NCI-H1436 treated with DMSO at 0.1 percent for 48 hours (cell line): ENCODE results near the gene PDLIM5.

ENCODE experiments used
- DNase-seq: peaks from one replicate; lab custom pipeline; 2025; lab: John Stamatoyannopoulos, UW

PDLIM5 gene

DNA sequence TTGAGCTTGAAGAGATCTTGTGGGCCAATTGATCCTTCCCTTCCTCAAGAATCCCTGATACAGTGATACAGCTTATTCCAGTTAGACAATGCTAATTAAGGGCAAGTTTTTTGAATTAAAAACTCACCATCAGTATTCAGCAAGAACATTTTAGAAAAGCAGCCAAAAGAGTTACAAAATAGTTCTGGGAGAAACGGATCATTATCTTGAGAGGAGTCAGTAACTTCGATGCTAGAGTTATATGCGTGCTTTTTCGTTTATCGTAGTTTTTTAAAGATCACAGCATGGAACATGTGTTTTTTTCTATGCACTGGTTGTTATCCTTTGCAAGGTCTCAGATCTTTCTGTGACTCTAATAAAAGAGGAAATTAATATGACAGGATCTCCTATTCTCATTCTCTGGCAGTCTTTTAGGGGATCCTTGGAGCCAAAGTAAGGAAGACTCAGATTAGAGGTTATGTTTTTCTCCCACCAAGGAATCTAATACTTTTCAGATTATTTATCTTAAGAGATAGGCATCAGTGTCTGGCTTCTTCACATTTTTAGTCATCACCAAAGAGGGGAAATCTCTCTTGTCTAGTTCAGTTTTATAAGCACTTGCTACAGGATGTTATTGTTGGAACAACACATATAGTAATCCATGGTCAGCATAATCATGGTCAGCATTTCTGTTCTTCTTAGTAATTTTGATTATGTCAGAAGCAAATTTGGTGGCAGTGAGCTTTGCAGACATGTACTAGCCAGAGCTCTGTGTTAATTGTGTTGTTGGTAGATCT, 109.7 kb downstream of the PDLIM5 start:
- DNase-seq = no peak

DNA sequence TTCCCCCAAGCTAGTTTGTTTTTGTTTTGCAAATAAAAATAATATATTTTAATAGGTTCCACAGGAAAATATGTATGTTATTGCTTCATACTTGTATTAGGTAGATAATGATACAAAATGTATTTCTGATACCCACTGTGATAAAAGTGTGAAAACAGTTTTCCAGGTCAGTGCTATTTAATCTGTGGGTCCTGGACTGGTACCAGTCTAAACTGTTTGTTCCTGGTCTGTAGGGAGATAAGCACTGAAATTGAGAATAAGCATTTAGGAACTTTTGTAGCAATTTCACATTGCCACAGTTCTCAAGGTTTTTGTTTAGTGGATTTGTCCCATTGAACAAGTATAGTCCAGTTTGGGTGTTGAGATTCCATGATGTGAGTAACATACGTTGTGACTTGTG, 110.5 kb downstream of the PDLIM5 start:
- DNase-seq = no peak

DNA sequence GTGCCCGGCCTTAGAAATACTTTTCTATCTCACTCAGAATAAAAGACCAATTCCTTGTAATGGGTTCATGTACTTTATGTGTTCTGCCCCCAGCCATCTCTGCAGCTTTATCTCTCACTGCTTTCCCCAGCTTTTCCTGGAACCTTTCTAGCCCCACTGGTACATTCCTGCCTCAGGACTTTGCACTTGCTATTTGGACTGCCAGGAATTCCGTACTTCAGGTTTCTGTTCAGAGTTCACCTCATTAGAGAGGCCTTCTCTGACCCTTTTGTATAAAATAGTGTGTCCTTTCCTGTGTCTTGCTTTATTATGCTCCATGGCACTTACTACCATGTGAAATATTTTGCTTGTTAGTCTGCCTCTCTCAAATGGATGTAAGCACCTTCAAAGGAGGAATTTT, 112.5 kb downstream of the PDLIM5 start:
- no peak for DNase-seq

DNA sequence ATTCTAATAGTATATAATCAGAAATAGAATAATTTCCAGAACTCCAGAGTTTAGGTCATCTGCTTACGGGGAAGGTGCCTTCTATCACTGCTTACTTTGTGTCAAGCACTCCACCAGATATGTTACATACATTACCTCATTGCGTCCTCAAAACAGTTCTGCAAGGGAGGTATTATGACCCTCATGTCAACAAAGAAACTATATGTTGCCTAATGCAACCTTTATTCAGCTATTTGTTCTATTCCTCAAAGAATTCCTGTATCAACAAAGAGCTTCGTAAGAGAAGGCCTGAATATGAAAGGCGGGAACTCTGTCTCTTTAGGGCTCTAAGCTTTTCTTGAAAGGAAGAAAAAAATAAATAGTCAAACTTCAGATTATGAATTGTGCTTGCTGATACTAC, 114.7 kb downstream of the PDLIM5 start:
- no peak for DNase-seq

DNA sequence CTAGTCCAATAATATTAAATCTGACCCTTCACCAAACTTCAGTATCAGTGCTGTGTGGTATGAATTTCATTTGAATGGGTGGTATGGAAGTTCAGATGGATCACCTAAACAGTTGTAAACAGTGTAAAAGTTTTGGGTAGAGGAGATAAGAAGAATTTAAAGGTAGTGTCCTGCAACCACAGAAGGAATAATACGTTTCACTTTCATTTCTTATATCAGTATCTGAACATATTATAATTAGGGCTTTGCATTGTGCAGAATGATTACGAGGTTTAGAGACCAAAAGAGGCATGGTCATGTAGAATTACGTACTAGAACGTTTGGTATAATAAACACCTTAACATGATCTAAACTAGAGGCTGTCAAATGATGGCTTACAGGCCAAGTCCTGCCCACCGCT, 116.1 kb downstream of the PDLIM5 start:
- no peak for DNase-seq

DNA sequence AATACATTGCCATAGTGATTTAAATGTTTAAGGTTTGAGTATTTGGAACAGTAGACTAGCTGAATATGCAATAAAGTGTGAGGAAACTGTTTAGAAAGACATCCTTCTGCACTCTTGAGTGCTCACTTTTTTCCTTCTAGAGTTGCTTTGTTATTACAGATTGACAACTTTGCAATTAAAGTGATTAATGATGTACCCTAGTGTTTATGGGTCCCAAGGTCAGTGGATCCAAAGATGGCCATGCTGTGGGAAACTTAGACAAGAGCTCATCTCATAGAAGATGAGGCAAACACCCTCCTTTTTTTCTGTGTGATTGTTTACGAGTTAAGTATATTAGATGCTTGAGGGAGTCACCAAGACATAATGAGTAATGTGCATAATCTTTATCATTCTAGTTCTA, 118.8 kb downstream of the PDLIM5 start:
- no peak for DNase-seq

DNA sequence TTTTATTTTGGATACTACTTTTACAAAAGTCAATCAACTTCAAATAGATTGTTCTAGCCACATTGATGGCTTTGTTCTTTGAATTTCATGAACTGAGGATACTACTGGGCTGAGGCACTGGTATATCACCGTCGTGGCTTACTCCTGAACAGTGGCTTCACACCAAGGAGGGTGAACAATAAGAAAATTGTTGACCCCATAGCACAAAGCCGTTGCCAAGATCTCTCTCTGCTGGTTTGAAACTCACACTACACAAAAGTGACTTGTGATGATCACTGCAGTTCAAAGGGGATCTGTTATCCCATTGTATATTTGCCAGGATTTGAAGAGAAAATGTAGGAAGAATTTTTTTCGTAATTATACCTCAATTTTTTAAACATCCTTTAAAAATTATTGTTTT, 119.6 kb downstream of the PDLIM5 start:
- DNase-seq = no peak

DNA sequence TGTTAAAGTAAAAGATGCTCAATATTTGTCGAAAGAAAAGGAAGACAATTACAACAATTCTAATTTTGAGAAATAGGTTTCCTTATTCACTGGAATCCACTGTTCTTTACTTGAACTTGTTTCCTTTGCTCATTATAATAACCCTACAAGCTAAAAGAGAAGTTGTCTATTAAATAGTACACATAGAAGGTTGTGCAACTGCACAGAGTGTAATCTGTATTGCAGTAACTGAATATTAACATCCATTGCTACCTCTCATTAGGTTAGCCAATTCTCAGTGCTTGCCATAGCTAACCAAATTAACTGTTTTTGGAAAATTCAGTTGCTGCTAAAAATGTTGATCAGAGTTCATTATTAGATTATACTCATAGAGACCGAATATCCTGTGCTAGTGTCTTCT, 120.0 kb downstream of the PDLIM5 start:
- DNase-seq = no peak

DNA sequence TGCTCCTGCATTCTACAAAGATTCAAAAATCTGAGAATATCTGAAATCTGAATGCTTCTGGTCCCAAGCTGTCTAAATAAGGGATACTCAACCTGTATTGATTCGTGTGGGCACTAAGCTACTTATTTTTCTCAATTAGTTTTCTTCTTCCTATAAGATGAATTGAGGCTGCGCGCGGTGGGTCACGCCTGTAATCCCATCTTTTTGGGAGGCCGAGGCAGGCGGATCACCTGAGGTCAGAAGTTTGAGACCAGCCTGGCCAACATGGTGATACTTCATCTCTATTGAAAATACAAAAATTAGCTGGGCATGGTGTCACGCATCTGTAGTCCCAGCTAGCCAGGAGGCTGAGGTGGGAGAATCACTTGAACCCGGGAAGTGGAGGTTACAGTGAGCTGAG, 122.3 kb downstream of the PDLIM5 start:
- no peak for DNase-seq

DNA sequence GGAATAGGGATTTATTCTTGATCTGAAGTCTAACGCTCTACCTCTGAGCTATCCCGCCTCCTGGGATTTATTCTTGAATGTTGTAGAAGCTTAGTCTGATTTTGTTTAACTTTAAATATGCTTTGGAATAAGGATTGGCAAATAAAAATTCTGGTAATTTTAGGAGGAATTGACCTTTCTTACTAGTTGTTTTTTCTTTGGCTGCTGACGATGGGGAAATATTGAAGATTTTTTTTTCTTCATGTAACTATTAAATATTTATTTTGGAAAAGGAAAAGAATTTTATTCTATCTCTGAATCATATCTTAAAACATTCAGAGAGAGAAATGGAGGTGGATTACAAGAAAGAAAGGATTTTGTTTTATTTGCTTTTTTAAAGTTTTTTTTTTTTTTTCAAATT, 122.9 kb downstream of the PDLIM5 start:
- DNase-seq = no peak

DNA sequence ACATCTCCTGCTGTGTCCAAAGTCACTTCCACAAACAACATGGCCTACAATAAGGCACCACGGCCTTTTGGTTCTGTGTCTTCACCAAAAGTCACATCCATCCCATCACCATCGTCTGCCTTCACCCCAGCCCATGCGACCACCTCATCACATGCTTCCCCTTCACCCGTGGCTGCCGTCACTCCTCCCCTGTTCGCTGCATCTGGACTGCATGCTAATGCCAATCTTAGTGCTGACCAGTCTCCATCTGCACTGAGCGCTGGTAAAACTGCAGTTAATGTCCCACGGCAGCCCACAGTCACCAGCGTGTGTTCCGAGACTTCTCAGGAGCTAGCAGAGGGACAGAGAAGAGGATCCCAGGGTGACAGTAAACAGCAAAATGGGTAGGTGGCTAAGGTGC, 123.9 kb downstream of the PDLIM5 start:
- no peak for DNase-seq

DNA sequence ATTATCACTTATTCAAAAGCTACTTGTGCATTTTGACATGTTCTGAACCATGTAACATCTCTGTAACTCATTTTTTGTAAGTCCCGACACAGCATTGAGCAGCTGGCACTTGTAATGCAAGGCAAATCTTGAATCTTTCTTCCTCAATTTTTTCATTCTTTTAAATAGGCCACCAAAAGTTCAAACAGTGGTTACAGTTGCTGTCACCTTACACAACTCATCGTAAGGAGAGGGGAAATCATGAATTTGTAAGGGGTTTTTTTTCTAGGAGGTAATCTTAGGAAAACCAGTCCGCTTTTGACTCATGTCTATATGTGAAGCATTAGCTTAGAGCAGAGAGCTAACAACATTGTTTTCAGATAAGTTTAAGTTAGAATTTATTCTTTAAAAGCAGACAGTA, 124.5 kb downstream of the PDLIM5 start:
- DNase-seq = no peak

DNA sequence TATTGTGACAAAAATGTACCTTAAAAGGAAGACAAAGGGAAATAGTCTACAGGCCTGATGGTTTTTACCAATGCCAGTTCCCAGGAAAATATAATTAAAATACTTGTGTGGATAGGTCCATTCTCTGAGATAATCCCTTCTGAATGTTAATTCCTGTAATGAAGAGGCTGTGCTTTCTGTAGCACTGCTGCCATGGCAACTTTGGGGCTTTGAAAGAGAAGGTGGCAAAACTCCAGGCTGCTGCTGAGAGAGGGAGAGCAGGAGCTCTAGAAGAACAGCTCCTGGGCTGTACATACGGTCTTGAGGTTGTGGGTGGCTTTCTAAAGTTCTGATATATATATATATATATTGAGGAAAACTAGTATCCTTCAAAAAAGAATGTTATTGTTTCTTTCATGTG, 125.4 kb downstream of the PDLIM5 start:
- peak; percentile 2 for DNase-seq

DNA sequence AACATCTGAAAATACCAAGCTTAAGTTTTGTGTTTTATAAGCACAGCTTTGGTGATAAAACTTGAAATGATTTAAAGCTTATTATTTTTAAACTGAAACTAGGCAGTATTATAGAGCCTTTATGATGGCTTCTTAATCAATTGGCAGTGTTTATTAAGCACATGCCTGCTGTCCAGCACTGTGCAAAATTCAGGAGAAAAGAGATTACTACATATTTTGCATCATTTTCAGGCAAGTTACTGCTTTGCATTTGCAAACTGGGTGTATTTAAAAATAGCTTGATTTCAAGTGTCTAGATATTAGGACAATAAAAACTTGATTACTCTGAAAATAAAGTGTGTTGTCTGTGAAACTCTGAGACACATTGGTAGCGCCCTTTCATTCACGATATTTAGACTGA, 126.5 kb downstream of the PDLIM5 start:
- DNase-seq = no peak

DNA sequence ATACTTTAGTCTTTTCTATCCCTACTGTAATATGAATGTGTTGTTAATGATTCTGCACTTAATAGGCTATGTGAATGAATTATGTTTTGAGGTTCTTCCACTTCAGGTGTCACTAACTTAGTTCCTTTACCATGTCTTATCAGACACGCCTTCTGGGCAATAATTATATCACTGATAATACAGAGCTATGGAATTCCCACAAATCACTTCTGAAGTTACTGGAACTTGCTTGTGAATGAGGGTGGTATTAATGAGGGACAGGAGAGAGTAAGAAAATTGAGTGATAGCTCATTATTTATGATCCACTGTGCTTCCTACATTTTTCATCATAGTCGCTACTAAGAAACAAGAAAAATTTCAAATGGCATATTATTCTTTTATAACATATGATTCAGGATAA, 130.0 kb downstream of the PDLIM5 start:
- no peak for DNase-seq

DNA sequence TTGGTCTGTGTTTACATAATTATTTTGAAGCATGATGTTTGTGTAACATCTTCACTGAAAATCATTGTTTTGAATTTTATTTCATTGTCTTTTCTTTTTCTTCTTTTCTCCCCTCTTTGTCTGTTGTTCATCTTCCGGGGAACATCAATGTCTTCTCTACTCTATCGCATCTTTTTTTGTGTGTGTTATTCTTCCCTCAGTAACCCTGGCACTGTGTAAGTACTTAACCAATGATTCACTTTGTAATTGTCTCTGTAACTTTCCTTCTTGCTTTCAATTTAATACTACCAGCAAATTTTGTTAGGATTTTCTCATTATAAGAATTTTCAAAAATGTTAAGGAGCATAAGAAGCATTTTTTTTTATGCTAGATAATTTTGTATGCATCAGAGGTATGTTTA, 130.8 kb downstream of the PDLIM5 start:
- DNase-seq = no peak

DNA sequence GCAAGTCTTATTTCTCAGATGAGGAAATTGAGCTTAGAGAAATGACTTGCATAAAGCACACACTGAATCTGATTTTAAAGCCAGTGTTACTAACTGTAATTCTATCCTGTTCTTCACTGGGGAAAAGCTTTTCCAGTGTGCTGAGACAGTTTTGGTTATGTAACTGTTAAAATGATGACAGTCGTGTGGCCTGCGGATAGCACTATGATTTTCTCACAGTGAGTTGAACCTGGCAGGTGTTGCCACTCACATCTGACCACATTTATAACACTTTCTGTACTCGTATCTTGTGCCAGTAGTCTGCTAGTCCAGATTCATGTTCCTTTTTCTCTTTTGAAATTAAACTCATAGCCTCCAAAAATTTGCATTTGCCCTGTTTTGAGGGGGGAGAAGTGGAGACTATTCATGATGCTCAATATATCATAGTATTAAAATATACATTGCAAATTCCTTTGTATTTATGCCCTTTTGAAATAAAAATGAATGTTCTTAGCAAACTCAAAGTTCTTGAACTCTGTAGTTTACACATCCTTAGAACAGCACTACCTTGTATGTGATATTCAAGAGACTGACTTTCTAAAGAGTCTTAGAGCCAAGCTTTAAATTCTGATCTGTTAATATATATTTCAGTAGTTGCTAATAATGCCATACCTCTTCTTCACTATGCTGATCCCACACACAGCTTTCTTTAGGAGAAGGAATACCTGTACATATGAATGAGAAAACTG, 132.3 kb downstream of the PDLIM5 start:
- DNase-seq = no peak

DNA sequence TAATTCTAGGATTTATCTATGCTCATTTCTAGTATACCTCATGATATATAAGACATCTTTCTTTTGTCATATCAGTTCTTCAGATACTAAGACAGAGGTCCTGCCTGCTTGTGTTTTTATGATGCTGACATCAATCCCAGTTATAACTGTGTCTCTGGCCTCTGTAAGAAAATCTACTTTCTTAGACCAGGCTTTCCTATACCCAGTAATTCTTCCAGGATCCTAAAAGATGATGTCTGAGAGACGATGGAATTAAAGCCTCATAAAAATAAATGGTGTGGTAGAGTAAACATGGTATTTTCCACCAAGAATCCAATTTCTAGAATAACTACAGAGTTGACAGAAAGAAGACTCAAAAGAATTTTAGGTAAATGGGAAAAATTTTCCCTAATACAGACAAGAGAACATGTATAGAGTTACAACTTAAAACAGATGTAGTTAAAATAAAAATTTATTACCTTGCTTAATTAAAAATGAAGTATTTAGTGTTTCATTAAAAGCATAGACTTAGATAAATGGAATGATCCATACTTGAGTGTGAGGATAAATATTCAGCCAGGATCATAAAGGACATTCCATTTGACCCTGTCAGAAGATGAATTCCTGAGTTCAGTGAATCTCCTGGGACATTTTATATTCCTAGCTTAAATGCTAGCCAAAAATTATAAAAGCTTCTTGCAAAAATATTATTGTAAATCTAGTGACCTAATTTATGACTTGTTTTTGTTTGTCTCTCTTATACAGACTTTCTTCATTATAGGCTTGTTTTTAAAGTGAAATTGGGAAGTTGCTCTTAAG, 137.4 kb downstream of the PDLIM5 start:
- DNase-seq = no peak

DNA sequence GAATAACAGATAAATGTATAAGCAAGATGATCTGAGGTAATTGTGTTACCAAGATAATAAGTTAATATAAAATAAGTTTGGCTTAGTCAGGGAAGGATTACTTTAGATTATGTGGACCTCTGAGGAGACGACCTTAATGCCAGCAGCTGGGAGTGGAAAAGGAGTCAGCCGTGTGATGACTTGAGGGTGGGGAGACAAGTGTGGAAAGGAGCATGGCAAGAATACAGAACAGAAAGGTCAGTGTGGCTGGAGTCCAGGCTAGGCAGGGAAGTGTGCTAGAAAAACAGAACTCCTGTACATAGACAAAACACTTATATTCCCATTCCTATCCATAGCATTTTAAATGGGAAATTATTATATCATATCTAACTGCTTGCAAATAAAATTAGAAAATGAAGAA, 138.8 kb downstream of the PDLIM5 start:
- DNase-seq = no peak

DNA sequence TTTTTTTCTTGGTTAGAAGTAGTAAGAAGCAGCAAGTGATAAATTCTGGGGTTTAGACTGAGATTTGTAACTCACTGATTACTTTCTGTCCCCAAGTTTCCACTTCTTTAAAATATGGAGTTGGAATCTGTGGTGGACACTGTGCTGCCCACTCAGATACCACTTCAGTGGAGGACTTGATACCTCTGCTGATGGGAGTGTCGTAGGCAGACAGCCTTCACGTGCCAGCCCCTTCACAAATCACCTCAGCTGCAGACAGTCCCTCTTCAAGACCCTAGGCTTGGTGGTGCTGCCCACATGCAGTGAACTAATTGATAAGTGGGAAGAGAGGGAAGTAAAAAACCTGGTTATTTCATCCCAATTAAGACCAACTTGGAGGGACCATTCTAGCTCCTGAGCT, 139.5 kb downstream of the PDLIM5 start:
- no peak for DNase-seq

DNA sequence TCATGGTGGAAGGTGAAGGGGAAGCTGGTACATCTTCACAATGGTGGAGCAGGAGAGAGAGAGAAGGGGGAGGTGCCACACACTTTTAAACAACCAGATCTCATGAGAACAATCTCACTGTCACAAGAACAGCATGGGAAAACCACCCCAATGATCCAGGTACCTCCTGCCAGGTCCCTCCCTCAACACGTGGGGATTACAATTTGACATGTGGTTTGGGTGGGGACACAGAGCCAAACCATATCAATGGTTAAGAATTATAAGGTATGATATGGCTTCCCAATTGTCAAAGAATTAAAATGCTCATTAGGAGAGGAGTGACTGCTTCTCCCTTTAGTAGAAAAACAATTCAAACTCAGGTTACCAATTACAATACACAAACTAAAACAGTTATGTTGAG, 143.3 kb downstream of the PDLIM5 start:
- DNase-seq = no peak

DNA sequence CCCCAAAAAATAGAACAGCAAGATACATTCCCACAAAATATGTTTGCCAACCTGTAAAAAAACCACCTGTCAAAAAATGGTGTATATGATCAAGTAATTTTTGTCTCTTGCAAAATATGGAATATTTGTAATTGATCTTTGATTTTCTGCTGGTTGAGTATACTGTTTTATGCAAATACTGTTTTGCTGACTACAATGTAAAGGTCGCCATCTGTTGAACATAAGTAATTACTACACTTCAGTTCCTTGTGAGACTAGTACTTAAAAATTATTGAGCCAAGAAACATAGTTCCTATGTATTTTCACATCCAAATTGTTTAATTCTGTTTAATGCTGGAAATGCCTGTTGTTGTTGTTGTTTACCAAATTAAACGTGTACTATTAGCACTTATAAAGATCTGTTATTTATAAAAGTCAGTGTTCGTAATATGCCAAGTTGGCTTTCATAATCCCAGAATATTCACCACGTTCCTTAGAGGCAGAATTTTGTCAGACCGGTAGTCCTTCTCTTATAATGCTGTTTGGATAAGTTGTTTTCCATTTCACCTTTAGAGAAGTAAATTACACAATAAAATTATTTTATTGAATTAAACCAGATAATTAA, 144.2 kb downstream of the PDLIM5 start:
- peak; percentile 3 for DNase-seq

DNA sequence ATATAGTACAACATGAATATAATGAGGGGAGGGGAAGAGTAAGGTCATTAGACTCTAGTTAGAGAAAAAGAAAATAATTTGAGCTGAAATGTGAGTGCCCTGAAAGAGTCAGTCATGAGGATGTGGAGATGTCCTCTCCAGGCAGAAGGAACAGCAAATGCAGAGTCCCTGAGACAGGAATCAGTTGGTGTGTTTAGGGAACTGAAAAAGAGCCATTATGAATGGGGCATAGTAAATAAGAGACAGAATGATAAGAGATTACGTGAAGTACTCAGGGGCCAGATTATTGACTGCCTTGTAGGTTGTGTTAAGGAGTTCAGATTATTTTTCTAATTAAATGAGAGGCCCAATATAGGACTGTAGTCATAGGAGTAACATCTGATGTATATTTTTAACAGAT, 147.0 kb downstream of the PDLIM5 start:
- DNase-seq = no peak
